Stimulated activated CD4-positive, alpha-beta T cell treated with anti-CD3 and anti-CD28 coated beads, TNF-alpha, amount 100 ng/mL, for 1 hour (primary cell): Measurements from ENCODE around the gene PRKCD.

ENCODE experiments used
- DNase-seq, 3 donors: peaks; one replicate each; pipeline ENCODE4 v3.0.0-alpha.2; 2020; ENCODE audit warnings: low read depth in 3 of 3, low spot score in 1 of 3

Gene PRKCD

GRCh38 chr3:53213276-53213675 lies 52.3 kb downstream of the PRKCD start:
- DNase-seq = no peak

GRCh38 chr3:53215816-53216215 lies 54.8 kb downstream of the PRKCD start:
- no peak for DNase-seq

GRCh38 chr3:53216723-53217122 lies 55.7 kb downstream of the PRKCD start:
- no peak for DNase-seq

GRCh38 chr3:53217175-53217574 lies 56.2 kb downstream of the PRKCD start:
- DNase-seq = no peak

GRCh38 chr3:53218131-53218530 lies 57.1 kb downstream of the PRKCD start:
- no peak for DNase-seq

- peak; percentile 24 to 70 (median 52) for DNase-seq
Measured at GRCh38 chr3:53219895-53220483, 59.0 kb downstream of the PRKCD start.

- no peak for DNase-seq
Measured at GRCh38 chr3:53221345-53221744, 60.3 kb downstream of the PRKCD start.

- DNase-seq = no peak
Measured at GRCh38 chr3:53221827-53222182, 60.8 kb downstream of the PRKCD start.

- DNase-seq = no peak
Measured at GRCh38 chr3:53222183-53222901, 61.3 kb downstream of the PRKCD start.

- no peak for DNase-seq
Measured at GRCh38 chr3:53223025-53223424, 62.0 kb downstream of the PRKCD start.

GRCh38 chr3:53223541-53223966 lies 62.5 kb downstream of the PRKCD start:
- DNase-seq = no peak

- no peak for DNase-seq
Measured at GRCh38 chr3:53224026-53224425, 63.0 kb downstream of the PRKCD start.

- DNase-seq = no peak
Measured at GRCh38 chr3:53224536-53224935, 63.5 kb downstream of the PRKCD start.

- no peak for DNase-seq
Measured at GRCh38 chr3:53225181-53225580, 64.2 kb downstream of the PRKCD start.

- no peak for DNase-seq
Measured at GRCh38 chr3:53225651-53226050, 64.6 kb downstream of the PRKCD start.

- no peak for DNase-seq
Measured at GRCh38 chr3:53226142-53226840, 65.3 kb downstream of the PRKCD start.

GRCh38 chr3:53226841-53227407 lies 65.9 kb downstream of the PRKCD start:
- no peak for DNase-seq

- DNase-seq = no peak
Measured at GRCh38 chr3:53227993-53228885, 67.2 kb downstream of the PRKCD start.

- no peak for DNase-seq
Measured at GRCh38 chr3:53229171-53229570, 68.2 kb downstream of the PRKCD start.

- no peak for DNase-seq
Measured at GRCh38 chr3:53229606-53230005, 68.6 kb downstream of the PRKCD start.

- no peak for DNase-seq
Measured at GRCh38 chr3:53230041-53230621, 69.1 kb downstream of the PRKCD start.
